Neural crest cell (in vitro differentiated cells): ENCODE data around the gene IFNAR2. TPM values are rescaled to one million over a fixed set of nuclear protein-coding genes. Genes with fewer than 3 reads are reported as not detected.
"Not testable (repeated sequence)": the region's sequence is repeated elsewhere in the genome, so short reads cannot be mapped to it uniquely, and the experiment has no call there.

ENCODE experiments used
- DNase-seq: peaks from one replicate; pipeline ENCODE4 v3.0.0; 2021; ENCODE audit warnings: low read depth, mixed read lengths, low spot score
- H3K27ac Mint-ChIP-seq: one replicate; pipeline ENCODE4 v1.8.0; 2021; ENCODE audit warnings: mild to moderate bottlenecking, mixed read lengths; ENCODE audit not compliant: unreplicated experiment
- H3K27me3 Mint-ChIP-seq: 2 replicates; pipeline ENCODE4 v1.8.0; 2021; ENCODE audit warnings: low read depth, mild to moderate bottlenecking, mixed read lengths
- H3K36me3 Mint-ChIP-seq: 2 replicates; pipeline ENCODE4 v1.8.0; 2021; ENCODE audit warnings: low read depth, mild to moderate bottlenecking, mixed read lengths
- H3K4me1 Mint-ChIP-seq: 2 replicates; pipeline ENCODE4 v1.8.0; 2021; ENCODE audit warnings: mixed read lengths
- H3K4me3 Mint-ChIP-seq: one replicate; pipeline ENCODE4 v1.8.0; 2021; ENCODE audit warnings: mild to moderate bottlenecking, mixed read lengths
- H3K9me3 Mint-ChIP-seq: 2 replicates; pipeline ENCODE4 v1.8.0; 2021; ENCODE audit warnings: mixed read lengths
- CTCF ChIP-seq: fragments of 200-600 bp; sonication (generic); conservative IDR thresholded peaks from 2 replicates; pipeline ENCODE4 v1.5.0; 2021; ENCODE audit warnings: antibody characterized with exemption, mild to moderate bottlenecking
- total RNA-seq: library from RNA; stranded (reverse); gene quantifications from 2 replicates; pipeline ENCODE4 v1.2.1, GENCODE V29; 2021

Gene IFNAR2
- total RNA-seq, 1 donor from 2014 or later, result 10.8 TPM

- H3K27ac Mint-ChIP-seq, result no peak overlapping the region
Observed at GRCh38 chr21:33214056-33214455, 15.7 kb upstream of the IFNAR2 start.

GRCh38 chr21:33217138-33217520, 12.6 kb upstream of the IFNAR2 start:
- no peak for DNase-seq

More at GRCh38 chr21:33214056-33214455, 15.7 kb upstream of the IFNAR2 start:
- Mint-ChIP-seq H3K4me3 (no peak overlapping the region), H3K9me3 (no peaks in the 10 kb centered on the region), H3K36me3 (no peaks in the 10 kb centered on the region), H3K4me1 (peaks cover 14% of the 10 kb centered on the region), H3K27me3 (peaks cover 5% of the 10 kb centered on the region)
- no peak for TF ChIP-seq CTCF
- no peak for DNase-seq

GRCh38 chr21:33219300-33219699, 10.4 kb upstream of the IFNAR2 start:
- Mint-ChIP-seq H3K9me3 (peaks cover 9% of the 10 kb centered on the region), H3K36me3 (no peaks in the 10 kb centered on the region), H3K27me3 (peaks cover 3% of the 10 kb centered on the region), H3K4me1 (peaks cover 7% of the 10 kb centered on the region), H3K4me3 (no peak overlapping the region), H3K27ac (peak overlapping the region; percentile 70)
- DNase-seq, result no peak
- TF ChIP-seq CTCF, result no peak

More at GRCh38 chr21:33217138-33217520, 12.6 kb upstream of the IFNAR2 start:
- Mint-ChIP-seq H3K9me3 (peaks cover 9% of the 10 kb centered on the region), H3K27ac (no peak overlapping the region), H3K36me3 (no peaks in the 10 kb centered on the region), H3K4me1 (peaks cover 11% of the 10 kb centered on the region), H3K27me3 (peaks cover 5% of the 10 kb centered on the region), H3K4me3 (no peak overlapping the region)
- TF ChIP-seq CTCF, result no peak

- H3K9me3 Mint-ChIP-seq, result peaks cover 9% of the 10 kb centered on the region
- DNase-seq, result no peak
- no peak overlapping the region for H3K4me3 Mint-ChIP-seq
- H3K36me3 Mint-ChIP-seq, result no peaks in the 10 kb centered on the region
- H3K4me1 Mint-ChIP-seq, result peaks cover 7% of the 10 kb centered on the region
- H3K27me3 Mint-ChIP-seq, result peaks cover 3% of the 10 kb centered on the region
- no peak for TF ChIP-seq CTCF
- no peak overlapping the region for H3K27ac Mint-ChIP-seq
Observed at GRCh38 chr21:33219954-33220353, 9.8 kb upstream of the IFNAR2 start.

GRCh38 chr21:33225376-33225775, 4.4 kb upstream of the IFNAR2 start:
- H3K36me3 Mint-ChIP-seq, H3K4me3 Mint-ChIP-seq, DNase-seq, H3K27me3 Mint-ChIP-seq, H3K4me1 Mint-ChIP-seq, H3K27ac Mint-ChIP-seq, H3K9me3 Mint-ChIP-seq: not testable (repeated sequence)

GRCh38 chr21:33228455-33228854, 1.3 kb upstream of the IFNAR2 start:
- DNase-seq, result no peak
- H3K9me3 Mint-ChIP-seq, result no peaks in the 10 kb centered on the region
- H3K27me3 Mint-ChIP-seq, result peaks cover 8% of the 10 kb centered on the region
- TF ChIP-seq CTCF, result no peak
- no peak overlapping the region for H3K27ac Mint-ChIP-seq
- H3K4me1 Mint-ChIP-seq, result peaks cover 34% of the 10 kb centered on the region
- H3K4me3 Mint-ChIP-seq, result peak overlapping the region; percentile 91
- H3K36me3 Mint-ChIP-seq, result no peaks in the 10 kb centered on the region
